NOMO-1 (cell line): ENCODE measurements around the gene TRAK1.

Experiments
- DNase-seq, 2 experiments: peaks; one replicate each; lab custom pipeline; 2025; ENCODE audit not compliant: unreplicated experiment in 2 of 2; lab: John Stamatoyannopoulos, UW

Gene TRAK1

GRCh38 chr3:42174679-42175385 lies 83.7 kb downstream of the TRAK1 start:
- DNase-seq, result no peak

GRCh38 chr3:42175386-42176240 lies 84.5 kb downstream of the TRAK1 start:
- no peak for DNase-seq

- DNase-seq, result no peak
These were observed 85.3 kb downstream of the TRAK1 start for GRCh38 chr3:42176242-42177034.

- no peak for DNase-seq
These were observed 86.1 kb downstream of the TRAK1 start for GRCh38 chr3:42177068-42177800.

GRCh38 chr3:42177801-42178150 lies 86.6 kb downstream of the TRAK1 start:
- DNase-seq, result no peak

GRCh38 chr3:42179110-42179725 lies 88.1 kb downstream of the TRAK1 start:
- no peak for DNase-seq

- no peak for DNase-seq
These were observed 89.7 kb downstream of the TRAK1 start for GRCh38 chr3:42180901-42181300.

- DNase-seq, result no peak
These were observed 91.4 kb downstream of the TRAK1 start for GRCh38 chr3:42182555-42182954.

- no peak for DNase-seq
These were observed 93.0 kb downstream of the TRAK1 start for GRCh38 chr3:42183991-42184632.

GRCh38 chr3:42184651-42185443 lies 93.7 kb downstream of the TRAK1 start:
- DNase-seq, result no peak

GRCh38 chr3:42187936-42188335 lies 96.8 kb downstream of the TRAK1 start:
- no peak for DNase-seq

- DNase-seq, result no peak
These were observed 97.2 kb downstream of the TRAK1 start for GRCh38 chr3:42188376-42188775.

GRCh38 chr3:42189001-42189460 lies 97.9 kb downstream of the TRAK1 start:
- DNase-seq, result no peak

GRCh38 chr3:42189736-42190135 lies 98.6 kb downstream of the TRAK1 start:
- DNase-seq, result no peak

GRCh38 chr3:42190701-42191442 lies 99.7 kb downstream of the TRAK1 start:
- peak in 1 of 2 experiments; percentile 34 for DNase-seq

- DNase-seq, result no peak
These were observed 100.2 kb downstream of the TRAK1 start for GRCh38 chr3:42191443-42191747.

- peak; percentile 62 to 72 for DNase-seq
These were observed 101.4 kb downstream of the TRAK1 start for GRCh38 chr3:42192334-42193200.
